ENCODE results near the gene EXOC1.

- TF ChIP-seq CTCF (IDR thresholded peaks at IDR 0.05 in 4 of 5, conservative IDR thresholded peaks at IDR 0.05 in 1 of 5): no peak
- TF ChIP-seq POLR2A (IDR thresholded peaks at IDR 0.05): no peak
Observed at GRCh38 chr4:55931043-55931442, 77.6 kb downstream of the EXOC1 start.
